ENCODE data around the gene PDE7B.
A peak's percentile ranks its signal among the peaks of the same experiment; 100 is the strongest.

PDE7B gene

DNA sequence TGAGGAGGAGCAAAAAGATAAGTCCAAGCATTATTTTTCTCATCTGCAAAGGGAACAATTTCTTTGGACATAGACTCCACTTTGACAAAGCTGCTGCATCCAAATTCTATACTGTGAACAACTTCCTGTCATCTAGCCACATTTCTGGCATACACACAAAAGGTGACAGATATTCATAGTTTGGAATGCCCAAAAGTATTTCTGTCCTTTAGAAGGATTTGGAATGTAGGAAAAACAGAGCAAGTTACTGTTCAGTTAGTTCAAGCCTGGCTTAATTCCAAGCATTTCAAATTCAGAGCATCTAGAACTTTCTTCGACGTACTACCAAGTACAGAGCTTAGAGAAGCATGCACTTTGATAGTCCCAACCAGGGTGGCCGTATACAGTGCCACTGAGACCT lies 134.0 kb downstream of the PDE7B start:
- DNase-seq (ENCODE audit: low read depth, low spot score) = no peak

DNA sequence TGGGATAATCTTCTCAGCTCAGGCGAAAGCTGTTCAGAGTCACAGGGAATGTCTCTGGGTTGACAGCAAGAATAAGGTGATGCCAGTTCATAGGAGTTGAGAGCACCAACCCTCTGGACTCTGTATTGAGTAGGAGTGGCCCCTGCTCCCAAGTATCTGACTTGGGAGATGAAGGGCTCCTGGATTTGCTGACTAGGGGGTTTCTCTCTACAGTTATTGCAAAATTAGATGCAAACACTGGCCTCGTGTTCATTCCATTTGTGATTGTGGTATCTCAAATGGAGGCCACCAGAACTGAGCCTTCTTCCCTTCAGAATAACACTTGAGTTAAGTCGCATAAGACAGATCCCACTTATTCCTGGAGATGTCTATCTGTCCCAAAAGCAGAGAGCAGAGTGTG lies 135.7 kb downstream of the PDE7B start:
- DNase-seq (ENCODE audit: low read depth, low spot score) = no peak

DNA sequence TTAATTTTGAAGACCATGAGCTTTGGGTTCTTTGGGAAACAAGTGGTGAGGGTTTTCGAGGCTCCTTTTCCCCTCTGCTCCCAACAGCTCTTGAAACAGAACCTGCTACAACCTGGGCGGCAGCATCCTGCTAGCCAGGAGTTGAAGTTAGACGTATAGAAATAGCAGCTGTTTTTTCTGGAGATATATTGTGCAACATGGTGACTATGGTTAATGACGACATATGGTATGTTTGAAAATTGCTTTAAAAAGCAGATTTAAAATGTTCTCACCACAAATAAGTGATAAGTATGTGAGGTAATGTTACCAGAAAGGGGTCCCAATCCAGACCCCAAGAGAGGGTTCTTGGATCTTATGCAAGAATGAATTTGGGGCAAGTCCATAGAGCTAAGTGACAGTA lies 138.9 kb downstream of the PDE7B start:
- no peak for DNase-seq (ENCODE audit: low read depth, low spot score)

DNA sequence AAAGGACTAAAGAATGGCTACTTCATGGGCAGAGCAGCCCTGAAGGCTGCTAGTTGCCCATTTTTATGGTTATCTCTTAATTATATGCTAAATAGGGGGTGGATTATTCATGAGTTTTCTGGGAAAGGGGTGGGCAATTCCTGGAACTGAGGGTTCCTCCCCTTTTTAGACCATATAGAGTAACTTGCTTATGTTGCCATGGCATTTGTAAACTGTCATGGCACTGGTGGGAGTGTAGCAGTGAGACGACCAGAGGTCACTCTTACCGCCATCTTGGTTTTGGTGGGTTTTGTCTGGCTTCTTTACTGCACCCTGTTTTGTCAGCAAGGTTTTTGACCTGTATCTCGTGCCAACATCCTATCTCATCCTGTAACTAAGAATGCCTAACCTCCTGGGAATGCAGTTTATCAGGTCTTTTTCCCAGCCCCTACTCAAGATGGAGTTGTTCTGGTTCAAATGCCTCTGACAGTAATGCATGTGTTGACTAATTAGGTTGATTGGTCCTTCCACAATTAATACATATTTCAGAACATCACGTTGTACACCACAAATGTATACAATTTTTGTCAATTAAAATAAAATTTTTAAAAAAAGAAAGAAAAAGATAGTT lies 139.5 kb downstream of the PDE7B start:
- no peak for DNase-seq (ENCODE audit: low read depth, low spot score)

DNA sequence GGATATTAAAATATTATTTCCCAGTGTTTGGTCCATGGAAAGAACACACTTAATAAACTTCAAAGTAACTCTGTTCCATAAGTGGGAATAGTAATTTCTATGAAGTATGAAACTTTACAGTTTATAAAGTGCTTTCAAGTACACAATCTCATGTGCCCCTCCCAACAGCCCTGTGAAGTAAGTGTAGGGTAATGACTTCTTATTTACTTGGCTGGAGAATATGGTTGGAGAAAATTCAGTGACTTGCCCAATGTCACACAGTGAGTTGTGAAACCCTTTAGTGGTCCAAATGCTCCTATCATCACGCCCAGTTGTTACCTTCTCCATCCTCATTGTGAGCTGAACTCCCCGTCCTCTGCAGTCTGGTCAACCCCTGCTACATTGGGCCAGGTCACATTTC lies 141.2 kb downstream of the PDE7B start:
- no peak for DNase-seq (ENCODE audit: low read depth, low spot score)

DNA sequence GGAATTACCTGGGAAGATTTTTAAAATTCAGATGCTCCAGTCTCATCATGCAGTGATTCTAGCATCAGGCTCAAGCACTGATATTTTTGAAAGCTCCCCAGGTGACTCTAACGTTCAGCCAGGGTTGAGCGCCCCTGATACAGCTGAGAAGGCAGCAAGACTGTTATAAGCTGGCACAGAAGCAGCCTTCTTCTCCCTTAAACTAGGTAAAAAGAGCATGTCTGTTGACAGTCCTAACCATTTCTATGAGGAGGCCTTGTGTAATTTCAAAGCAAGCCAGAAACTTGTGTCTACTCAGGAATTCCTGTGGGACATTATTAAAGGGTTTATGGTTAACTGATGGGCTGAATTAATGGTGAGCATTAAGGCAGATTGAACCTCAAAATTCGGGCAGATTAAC lies 141.9 kb downstream of the PDE7B start:
- no peak for DNase-seq (ENCODE audit: low read depth, low spot score)

DNA sequence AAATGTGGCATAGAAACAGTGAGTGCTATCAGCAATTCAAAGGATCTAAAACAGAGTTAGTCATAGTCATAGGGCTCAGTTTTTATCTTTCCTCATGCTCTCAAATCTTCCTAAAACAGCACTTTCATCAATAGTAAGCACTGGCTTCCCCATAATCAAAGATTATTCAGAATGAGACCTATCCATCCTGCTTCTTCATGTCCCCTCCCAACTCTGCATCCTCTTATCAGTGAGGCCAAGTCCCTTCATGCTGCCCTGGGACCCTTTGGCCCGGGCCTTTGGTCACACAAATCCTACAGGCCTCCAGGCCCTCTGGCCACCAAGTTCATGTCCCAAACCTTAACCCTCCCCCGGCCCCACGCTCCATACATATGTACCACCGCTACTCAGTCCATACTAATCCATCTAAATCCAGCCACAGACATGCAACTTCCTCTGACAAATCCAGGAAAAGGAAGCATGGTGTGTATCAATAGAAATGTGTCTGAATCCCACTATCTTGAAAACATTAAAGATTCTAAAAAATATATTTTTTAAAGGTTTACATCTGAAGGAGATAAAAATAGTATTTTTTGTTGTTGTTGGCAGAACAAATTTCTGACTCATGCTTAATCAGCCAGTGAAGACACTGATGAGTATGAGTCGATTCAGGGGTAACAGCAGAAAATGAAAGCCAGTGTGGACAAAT lies 143.5 kb downstream of the PDE7B start:
- DNase-seq (ENCODE audit: low read depth, low spot score) = no peak

DNA sequence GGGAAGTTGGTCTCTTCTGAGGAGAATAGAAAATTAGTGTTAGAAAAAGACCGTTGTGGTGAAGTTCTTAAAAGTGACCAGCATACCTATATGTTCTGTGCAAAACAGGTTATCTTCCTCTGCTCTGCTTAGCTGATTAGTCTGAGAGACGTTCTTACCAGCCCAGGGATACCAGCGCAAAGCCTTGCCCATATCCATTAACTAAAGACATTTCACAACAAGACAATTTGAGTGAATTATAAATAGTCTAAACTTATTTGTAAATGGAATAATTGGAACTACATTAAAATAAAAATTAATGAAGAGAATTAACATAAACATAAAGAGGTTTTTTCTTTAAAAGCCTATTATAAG lies 144.0 kb downstream of the PDE7B start:
- DNase-seq (ENCODE audit: low read depth, low spot score) = no peak

DNA sequence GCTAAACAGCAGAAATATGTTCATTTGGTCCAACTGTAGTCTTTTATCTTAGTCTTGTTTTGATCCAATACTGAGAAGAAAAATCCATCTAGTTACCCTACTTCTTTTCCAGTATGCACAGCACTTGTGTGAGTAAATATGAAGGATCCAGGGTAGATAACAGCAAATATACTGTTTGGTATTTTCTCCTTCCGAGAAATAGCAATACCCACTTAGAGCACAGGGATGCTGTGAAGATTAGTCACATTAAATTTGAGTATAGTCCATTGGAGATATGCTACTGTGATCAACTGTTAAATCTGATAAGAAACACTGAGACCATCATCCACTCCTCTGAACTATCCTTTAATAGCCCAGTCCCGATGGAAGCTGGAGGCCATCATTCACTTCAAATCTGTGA lies 145.2 kb downstream of the PDE7B start:
- DNase-seq (ENCODE audit: low read depth, low spot score) = no peak

DNA sequence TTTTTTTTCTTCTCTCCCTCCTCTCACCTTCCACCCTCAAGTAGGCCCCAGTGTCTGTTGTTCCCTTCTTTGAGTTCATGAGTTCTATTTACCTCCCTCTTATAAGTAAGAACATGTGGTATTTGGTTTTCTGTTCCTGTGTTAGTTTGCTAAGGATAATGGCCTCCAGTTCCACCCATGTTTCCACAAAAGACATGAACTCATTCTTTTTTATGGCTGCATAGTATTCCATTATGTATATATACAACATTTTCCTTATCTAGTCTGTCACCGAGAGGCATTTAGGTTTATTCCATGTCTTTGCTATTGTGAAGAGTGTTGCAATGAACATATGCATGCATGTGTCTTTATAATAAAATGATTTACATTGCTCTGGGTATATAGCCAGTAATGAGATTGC lies 147.9 kb downstream of the PDE7B start:
- no peak for DNase-seq (ENCODE audit: low read depth, low spot score)

DNA sequence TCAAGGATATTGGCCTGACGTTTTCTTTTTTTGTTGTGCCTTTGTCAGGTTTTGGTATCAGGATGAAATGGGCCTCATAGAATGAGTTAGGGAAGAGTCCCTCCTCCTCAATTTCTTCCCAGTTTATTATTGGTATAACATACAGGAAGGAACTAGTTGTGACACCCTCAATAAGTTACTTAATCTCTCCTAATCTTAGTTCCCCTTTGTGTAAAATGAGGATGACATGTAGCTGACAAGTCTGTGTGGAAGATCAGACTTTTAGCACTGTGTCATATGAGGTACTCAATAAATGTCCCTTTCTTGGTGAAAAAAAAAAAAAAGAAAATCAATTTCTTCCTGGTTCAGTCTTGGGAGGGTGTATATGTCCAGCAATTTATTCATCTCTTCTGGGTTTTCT lies 155.8 kb downstream of the PDE7B start:
- DNase-seq (ENCODE audit: low read depth, low spot score) = no peak

DNA sequence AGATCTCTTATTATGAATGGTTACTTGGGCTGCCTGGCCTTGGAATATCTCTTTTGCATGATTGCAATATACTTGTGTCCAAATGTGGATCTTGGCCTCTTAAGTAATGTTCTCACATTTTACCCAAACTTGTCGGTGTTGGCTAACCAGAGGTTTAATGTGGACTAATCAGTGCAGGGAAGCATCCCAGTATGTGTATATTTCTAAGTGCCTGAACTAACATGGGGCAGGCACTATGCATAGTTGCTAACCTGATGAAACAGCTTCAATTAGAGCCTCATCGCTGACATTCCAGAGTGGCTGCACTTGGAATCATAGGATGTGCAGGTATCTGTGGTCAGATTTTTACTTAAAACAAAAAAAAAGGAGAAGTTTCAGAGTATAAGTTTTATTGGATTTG lies 160.0 kb downstream of the PDE7B start:
- DNase-seq (ENCODE audit: low read depth, low spot score) = no peak

DNA sequence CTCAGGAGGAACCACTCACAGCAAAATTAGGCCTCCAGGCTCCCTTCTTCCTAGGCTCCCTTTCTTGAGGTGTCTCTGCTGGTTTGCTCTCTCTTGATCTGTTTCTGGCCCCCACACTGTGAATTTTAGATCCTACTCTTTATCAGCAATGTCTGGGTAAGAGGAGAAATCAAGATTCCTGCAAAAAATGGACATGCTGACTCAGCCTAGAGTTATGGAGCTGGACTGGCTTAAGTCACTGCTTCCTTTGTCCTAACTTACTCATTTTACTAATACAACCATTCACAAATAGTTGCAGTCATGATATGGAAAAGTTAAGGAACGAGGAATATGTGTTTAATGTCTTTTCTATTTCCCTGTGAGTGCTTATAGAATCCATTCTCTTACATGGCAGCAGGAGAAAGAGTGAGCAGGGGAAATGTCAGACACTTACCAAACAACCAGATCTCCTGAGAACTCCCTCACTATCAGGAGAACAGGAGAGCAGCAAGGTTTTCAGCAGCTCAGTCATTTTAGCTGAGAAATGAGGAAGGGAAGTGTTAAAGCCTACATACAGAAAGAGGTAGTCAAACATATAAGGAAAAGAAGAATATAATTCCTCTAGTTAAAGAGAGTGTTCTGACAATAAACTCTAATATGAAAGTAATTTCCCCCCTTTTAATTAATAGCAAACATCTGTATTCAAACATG lies 160.8 kb downstream of the PDE7B start:
- no peak for DNase-seq (ENCODE audit: low read depth, low spot score)

DNA sequence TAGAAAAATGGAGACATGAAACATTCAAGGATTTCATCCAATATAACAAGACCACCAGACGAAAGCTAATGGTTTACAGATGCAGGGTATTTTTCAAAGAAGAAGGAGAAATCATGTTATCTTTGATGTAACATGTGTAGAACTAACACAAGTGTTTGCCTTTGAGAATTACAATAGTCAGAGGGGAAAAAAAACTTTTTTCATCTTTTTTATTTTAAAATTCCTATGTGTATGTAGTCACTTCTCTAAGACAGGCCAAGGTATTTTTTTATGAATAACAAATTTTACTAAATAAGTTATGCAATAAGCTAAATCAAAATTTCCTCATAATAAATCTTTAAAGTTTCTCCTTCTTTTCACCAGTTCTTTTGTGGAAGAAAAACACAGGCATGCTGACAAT lies 161.4 kb downstream of the PDE7B start:
- DNase-seq (ENCODE audit: low read depth, low spot score) = no peak

DNA sequence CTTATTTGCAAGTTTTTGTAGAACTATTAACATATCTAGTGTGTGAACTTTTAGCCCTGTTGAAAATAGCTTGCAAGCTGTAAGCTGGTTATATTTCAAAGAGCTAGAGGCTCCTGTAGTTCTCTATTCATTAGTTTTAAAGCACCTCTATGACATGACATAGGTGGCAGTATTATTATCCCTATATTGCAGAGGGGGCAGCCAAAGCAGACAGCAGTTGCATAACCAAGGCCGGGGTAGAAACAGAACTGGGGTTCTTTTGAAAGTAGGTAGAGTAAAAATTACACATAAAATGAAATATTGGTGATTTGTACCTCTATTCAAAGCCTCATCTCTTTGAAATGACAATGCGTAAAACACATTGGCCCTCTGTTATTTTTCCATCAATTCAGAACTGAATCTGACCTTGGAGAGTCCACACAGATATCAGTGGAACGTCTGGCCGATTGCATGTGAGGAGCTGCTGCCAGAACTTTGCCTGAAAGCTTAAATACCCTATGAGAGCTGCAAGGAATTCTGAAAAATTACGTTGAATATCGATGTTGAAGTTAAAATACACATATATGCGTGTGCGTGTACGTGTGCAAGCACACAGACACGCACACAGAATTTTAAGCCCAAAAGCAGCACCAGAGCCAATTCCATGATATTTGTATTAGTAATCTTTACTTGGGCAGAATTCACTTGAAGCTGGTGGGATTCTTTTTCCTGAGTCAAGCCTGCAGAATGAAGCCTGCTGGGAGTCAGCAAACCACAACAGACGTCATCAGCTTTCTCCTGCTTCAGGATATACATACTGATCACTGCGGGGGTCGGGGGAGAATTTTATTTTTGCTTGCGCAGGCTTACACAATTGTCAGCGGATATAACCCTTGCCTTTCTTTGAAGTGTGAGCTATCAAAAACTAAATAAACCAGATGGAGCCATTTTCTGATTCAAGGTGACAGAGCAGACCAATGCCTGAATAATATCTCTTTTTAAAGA lies 163.2 kb downstream of the PDE7B start:
- DNase-seq (ENCODE audit: low read depth, low spot score) = peak; percentile 15

DNA sequence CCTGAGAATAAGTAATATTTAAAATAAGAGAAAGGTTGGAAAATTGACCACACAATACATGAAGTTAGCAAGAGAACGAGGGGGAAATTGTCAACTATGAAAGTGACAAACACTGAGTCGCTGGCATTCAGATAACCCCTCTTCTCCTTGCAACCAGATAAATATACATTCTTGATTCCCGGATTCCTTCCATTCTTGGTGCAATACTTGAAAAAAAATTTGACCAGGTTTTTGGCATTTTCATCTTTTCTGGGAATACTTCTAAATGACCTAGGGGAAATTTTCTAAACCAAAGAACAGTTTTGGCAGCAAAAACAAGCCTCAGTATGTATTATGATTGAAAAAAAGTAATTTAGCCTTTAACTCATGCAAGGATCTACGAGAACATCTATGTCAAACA lies 164.0 kb downstream of the PDE7B start:
- DNase-seq (ENCODE audit: low read depth, low spot score) = no peak

DNA sequence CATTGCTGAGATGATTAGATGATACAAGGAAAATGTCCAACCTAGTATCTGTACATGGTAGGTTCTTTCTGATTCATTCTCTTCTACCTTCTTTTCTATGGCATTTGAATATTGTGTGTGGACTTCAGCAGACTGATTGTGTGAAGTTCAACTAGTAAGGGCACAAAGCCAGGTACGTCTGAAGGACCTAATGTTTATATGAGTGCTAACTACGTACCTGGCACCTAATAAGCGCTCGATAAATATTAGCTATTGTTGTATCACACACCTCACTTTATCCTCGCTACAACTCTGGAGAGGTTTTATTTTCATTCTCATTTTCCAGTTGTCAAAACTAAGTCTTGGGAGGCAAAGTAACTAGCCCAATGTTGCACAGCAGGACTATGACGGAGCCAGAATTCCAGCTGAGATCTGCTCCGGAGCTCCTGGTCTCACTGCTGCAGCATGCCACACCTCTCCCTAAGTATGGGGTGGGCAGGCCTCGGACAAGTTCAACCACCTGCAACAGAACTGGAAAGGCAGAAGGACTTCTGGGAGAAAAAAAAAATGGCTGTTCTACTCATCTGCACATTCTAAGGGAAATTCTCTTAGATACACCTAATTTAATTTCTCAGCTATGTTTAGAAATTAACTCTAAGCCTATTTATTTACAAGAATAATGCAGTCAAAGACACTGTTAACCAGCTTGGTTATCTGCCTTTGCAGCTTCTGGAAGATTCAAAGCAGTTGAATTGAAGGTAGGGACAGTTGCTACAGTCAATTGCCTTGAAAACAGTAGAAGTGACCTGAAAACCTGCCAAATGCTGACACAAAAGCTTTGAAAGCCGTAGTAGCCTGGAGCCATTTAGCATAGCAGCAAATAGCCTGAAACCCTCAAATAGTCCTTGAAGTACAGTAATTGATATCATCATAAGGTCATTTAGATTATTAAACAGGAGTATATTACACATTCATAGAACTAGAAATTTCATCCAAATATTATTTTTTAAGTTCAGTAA lies 165.0 kb downstream of the PDE7B start:
- DNase-seq (ENCODE audit: low read depth, low spot score) = peak; percentile 20

DNA sequence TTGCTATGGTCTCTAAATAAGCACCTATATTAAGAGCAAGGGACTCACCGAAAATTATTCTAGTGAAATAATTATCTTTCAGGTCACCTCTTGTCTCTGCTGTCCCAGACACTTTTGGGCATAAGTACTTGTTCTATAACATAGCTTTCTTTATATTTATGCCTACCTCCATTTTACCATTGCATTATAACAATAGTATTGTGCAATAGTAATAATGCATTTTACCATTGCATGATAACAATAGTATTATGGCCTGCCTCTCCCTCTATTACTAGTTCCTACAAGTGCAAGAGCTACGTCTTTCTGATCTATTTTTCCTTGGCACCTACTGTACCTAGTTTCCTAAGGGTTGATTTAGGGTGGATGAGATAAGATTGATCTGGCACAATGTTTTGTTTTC lies 169.2 kb downstream of the PDE7B start:
- DNase-seq (ENCODE audit: low read depth, low spot score) = no peak

DNA sequence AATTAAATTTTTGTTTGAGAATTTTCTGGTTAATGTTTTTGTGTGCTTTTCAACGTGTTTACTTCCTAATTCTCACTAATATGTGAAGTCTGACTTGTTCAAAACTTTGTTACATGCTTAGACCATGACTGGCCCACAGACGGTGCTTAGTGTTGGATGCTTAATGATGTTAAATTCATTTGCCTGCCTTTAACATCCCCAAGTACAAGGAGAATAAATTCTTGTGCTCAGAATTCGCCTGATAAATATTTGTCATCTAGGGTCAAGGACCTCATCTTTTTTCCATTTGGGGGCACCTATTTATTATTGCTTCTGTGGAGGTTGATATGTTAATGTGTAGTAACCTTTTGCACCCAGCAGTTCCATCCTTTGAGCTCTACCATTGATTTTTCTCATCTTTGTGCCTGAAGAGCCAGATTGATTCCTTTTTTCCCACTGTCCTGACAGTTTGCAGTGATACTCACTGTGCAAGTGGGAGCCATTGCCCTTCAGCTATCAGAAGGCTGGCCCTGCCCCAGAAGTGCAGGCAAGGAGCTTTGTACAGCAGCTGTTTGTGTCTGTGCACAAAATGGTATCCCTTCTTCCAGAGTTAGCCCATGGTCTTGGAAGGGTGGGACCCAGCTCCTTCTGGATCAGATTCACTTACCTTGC lies 170.8 kb downstream of the PDE7B start:
- DNase-seq (ENCODE audit: low read depth, low spot score) = no peak

DNA sequence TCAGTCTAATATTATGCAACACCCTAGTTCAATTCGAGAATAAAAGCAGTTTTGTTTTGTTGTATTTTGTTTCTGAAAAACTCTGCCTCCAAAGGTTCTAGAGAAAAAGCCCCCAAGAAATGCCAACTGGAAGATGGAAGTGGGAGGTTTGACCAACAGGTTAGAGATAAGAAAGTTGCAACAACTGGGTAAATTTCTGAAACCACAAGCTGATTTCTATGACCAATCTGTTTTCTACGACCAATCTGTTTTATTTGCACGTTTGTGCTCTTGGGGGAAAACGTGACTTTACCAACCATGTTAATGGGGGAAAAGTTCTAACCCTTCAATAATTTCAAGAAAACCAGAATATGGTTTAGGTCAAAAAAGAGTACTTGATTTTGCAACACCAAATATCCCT lies 173.2 kb downstream of the PDE7B start:
- no peak for DNase-seq (ENCODE audit: low read depth, low spot score)

Measured in ELF-1 (cell line).